PC-9 (cell line): Measurements from ENCODE around the gene RNF5. TPM values are rescaled to one million over a fixed set of nuclear protein-coding genes. Genes with fewer than 3 reads are reported as not detected.
A peak's percentile ranks its signal among the peaks of the same experiment; 100 is the strongest.

ENCODE experiments used
- BruUV-seq: library from RNA; stranded (reverse); fragments of 400-500 nt; replicated peaks from 2 replicates; lab custom pipeline; 2021; lab: Mats Ljungman, UMichigan
- CTCF ChIA-PET: fragments of 300-600 bp; sonication (Branson Sonifier 250); formaldehyde crosslinking; loops from one replicate; lab custom pipeline; 2022; ENCODE audit warnings: antibody characterized with exemption; lab: Charles Lee
- POLR2A ChIA-PET: fragments of 300-600 bp; sonication (Branson Sonifier 250); formaldehyde crosslinking; loops from one replicate; lab custom pipeline; 2022; ENCODE audit warnings: antibody characterized with exemption; ENCODE audit not compliant: unreplicated experiment; lab: Charles Lee
- DNase-seq, 2 experiments: peaks; one replicate each; pipeline versions ENCODE4 v3.0.0 to v3.0.0-alpha.2; 2015 to 2022; ENCODE audit warnings: mixed read lengths in 1 of 2
- H2AFZ ChIP-seq: fragments of 200-600 bp; sonication (generic); 2 replicates; pipeline ENCODE4 v1.8.1; 2017; ENCODE audit warnings: antibody characterized with exemption
- H3F3A ChIP-seq: fragments of 200-600 bp; sonication (generic); 2 replicates; pipeline ENCODE4 v1.8.1; 2017; ENCODE audit warnings: antibody characterized with exemption, mild to moderate bottlenecking, low read depth; ENCODE audit not compliant: insufficient read depth
- H3K27ac ChIP-seq: fragments of 200-600 bp; sonication (generic); 2 replicates; pipeline ENCODE4 v1.6.1; 2016; ENCODE audit warnings: mixed run types
- H3K27me3 ChIP-seq: fragments of 200-600 bp; sonication (generic); 2 replicates; pipeline ENCODE4 v1.6.1; 2016; ENCODE audit warnings: low read depth, mixed run types; ENCODE audit not compliant: insufficient read depth
- H3K36me3 ChIP-seq: fragments of 200-600 bp; sonication (generic); 2 replicates; pipeline ENCODE4 v1.6.1; 2016; ENCODE audit warnings: low read depth, mixed run types
- H3K4me1 ChIP-seq: fragments of 200-600 bp; sonication (generic); replicated peaks from 2 replicates; pipeline ENCODE4 v1.6.1; 2016; ENCODE audit warnings: mixed run types; ENCODE audit not compliant: insufficient read depth
- H3K4me2 ChIP-seq: fragments of 200-600 bp; sonication (generic); 2 replicates; pipeline ENCODE4 v1.6.1; 2017; ENCODE audit warnings: mixed run types
- H3K4me3 ChIP-seq: fragments of 200-600 bp; sonication (generic); 2 replicates; pipeline ENCODE4 v1.6.1; 2016; ENCODE audit warnings: mixed run types
- H3K79me2 ChIP-seq: fragments of 200-600 bp; sonication (generic); 2 replicates; pipeline ENCODE4 v1.6.1; 2017; ENCODE audit warnings: low read depth, mixed run types
- H3K9me2 ChIP-seq: fragments of 200-600 bp; sonication (generic); 2 replicates; pipeline ENCODE4 v1.8.1; 2017; ENCODE audit warnings: mild to moderate bottlenecking; ENCODE audit not compliant: insufficient read depth
- H3K9me3 ChIP-seq: fragments of 200-600 bp; sonication (generic); 2 replicates; pipeline ENCODE4 v1.8.1; 2016; ENCODE audit warnings: low read depth; ENCODE audit not compliant: insufficient read depth
- H4K20me1 ChIP-seq: fragments of 200-600 bp; sonication (generic); 2 replicates; pipeline ENCODE4 v1.8.1; 2017; ENCODE audit not compliant: insufficient read depth
- CTCF ChIP-seq: fragments of 200-600 bp; sonication (generic); conservative IDR thresholded peaks from 2 replicates; pipeline ENCODE4 v1.6.1; 2017; ENCODE audit warnings: mixed run types, antibody characterized with exemption, mild to moderate bottlenecking, moderate library complexity
- EZH2 ChIP-seq: fragments of 200-600 bp; sonication (generic); IDR thresholded peaks from 2 replicates; pipeline ENCODE4 v1.8.0; 2017; ENCODE audit warnings: antibody characterized with exemption, low read depth
- intact Hi-C: fragments of 100-400 bp; cut with micrococcal nuclease; formaldehyde crosslinking; loops from one replicate; pipeline ENCODE4 v1.10.0; 2022; ENCODE audit not compliant: unreplicated experiment
- total RNA-seq: library from RNA; stranded (reverse); gene quantifications from 2 replicates; pipeline ENCODE4 v1.2.3, GENCODE V29; 2021

RNF5 gene
- total RNA-seq, 1 experiment from 2014 or later = 45.6 TPM

DNA sequence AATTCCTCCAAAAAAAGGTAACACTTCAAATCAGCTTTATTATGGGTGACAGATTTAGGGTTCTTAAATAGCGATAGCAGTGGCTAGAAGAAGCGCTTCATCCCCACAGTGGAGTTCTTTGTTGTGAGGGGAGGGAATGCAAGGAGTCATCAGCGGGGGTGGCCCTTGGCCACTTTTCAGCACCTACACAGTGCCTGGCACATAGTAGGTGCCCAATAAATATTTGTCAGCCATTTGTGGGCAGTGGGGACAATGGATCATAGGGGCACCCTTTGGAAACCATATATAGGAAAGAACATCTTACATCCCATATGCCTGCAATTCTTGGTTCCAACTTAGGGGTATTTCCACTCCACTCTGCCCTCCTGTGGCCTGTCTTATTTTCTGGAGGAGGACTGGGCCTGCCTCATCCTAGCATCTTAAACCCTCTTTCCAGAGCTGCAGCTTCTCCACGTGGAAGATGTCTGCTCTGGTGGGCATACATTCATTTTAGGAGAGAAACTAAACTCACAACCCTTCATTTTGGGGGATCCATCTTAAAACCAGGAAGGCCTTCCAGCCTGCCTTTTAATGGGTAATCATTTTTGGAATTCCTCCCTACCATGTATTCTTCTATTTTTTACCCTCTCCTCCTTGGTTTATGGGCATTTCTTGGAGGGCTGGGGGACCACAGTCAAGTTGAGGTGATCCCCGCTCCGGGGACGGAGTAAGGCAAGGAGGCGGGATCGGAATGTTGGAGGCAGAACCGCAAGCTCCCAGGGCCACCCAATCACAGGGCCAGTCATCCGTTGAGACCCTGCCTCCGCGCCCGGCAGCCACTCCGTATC lies 16.8 kb downstream of the RNF5 start:
- ChIA-PET CTCF (no interaction called here), POLR2A (interaction anchor here (0.5 to 1.2 kb wide), 6 partner anchors 17 to 796 kb away, joined by 3 to 10 read pairs (median 4); no protein-coding TSS in a partner anchor)
- H3K4me2 ChIP-seq = peak overlapping the region; percentile 93
- H4K20me1 ChIP-seq = no peaks in the 10 kb centered on the region
- no peak for DNase-seq
- BruUV-seq = TSS peak; percentile 97
- H3K79me2 ChIP-seq = no peaks in the 10 kb centered on the region
- peak overlapping the region; percentile 76; the same call in 1 of the 2 replicates for H2AFZ ChIP-seq
- H3K4me1 ChIP-seq = peaks cover 18% of the 10 kb centered on the region
- peaks cover 17% of the 10 kb centered on the region for H3F3A ChIP-seq
- intact Hi-C loops = loop anchor here (1.0 to 10.0 kb wide), 6 partner anchors 17 to 780 kb away; partner anchors contain the start of genes ATP6V1G2, DDX39B, FKBPL and NFKBIL1
- peak overlapping the region; percentile 72 for H3K4me3 ChIP-seq
- TF ChIP-seq CTCF (peak; percentile 72), EZH2 (no peak)
- no peaks in the 10 kb centered on the region; the same call in 1 of the 2 replicates for H3K27me3 ChIP-seq
- H3K27ac ChIP-seq = peak overlapping the region; percentile 39; the same call in 1 of the 2 replicates
- H3K36me3 ChIP-seq = no peaks in the 10 kb centered on the region
- no peaks in the 10 kb centered on the region for H3K9me2 ChIP-seq
- H3K9me3 ChIP-seq = no peaks in the 10 kb centered on the region

DNA sequence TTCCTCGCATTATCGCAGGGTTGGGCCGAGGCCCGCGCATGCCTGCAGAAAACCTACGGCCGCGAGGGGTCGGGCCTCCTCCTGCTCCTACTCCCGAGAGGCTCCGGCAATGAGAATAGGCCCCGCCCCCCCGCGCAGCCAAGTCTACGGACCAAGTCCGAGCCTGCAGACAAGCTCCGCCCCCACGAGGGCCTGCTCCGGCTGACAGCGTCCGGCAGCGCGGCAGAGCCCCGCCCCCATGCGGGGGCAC lies 17.4 kb downstream of the RNF5 start:
- intact Hi-C loops = loop anchor here (1.0 to 10.0 kb wide), 6 partner anchors 17 to 779 kb away; partner anchors contain the start of genes ATP6V1G2, DDX39B, FKBPL and NFKBIL1
- H3K9me2 ChIP-seq = no peaks in the 10 kb centered on the region
- peaks cover 18% of the 10 kb centered on the region for H3K4me1 ChIP-seq
- no peaks in the 10 kb centered on the region for H3K9me3 ChIP-seq
- peak overlapping the region; percentile 96; the same call in 1 of the 2 replicates for H3K4me3 ChIP-seq
- H3K4me2 ChIP-seq = peak overlapping the region; percentile 94; the same call in 1 of the 2 replicates
- no peaks in the 10 kb centered on the region for H3K79me2 ChIP-seq
- TF ChIP-seq EZH2 = no peak
- ChIA-PET POLR2A (interaction anchor here (0.6 to 1.2 kb wide), 8 partner anchors 11 to 796 kb away, joined by 3 to 10 read pairs (median 5); no protein-coding TSS in a partner anchor), CTCF (no interaction called here)
- BruUV-seq = no TSS peak
- peaks cover 17% of the 10 kb centered on the region for H3F3A ChIP-seq
- no peaks in the 10 kb centered on the region for H4K20me1 ChIP-seq
- no peak overlapping the region for H2AFZ ChIP-seq
- peaks cover 4% of the 10 kb centered on the region for H3K27me3 ChIP-seq
- no peak overlapping the region for H3K27ac ChIP-seq
- DNase-seq = peak; percentile 98 to 100
- no peaks in the 10 kb centered on the region for H3K36me3 ChIP-seq

GRCh38 chr6:32195902-32196681 lies 17.9 kb downstream of the RNF5 start:
- Histone ChIP-seq H3K9me2 (no peaks in the 10 kb centered on the region), H3K36me3 (no peaks in the 10 kb centered on the region), H3K4me2 (peak overlapping the region; percentile 94), H3K9me3 (no peaks in the 10 kb centered on the region), H3K27me3 (peaks cover 9% of the 10 kb centered on the region), H3K79me2 (no peaks in the 10 kb centered on the region), H3K27ac (peak overlapping the region; percentile 87), H3K4me1 (peaks cover 18% of the 10 kb centered on the region), H3K4me3 (peak overlapping the region; percentile 96), H4K20me1 (no peaks in the 10 kb centered on the region), H3F3A (peaks cover 17% of the 10 kb centered on the region), H2AFZ (peak overlapping the region; percentile 99)
- POLR2A ChIA-PET = interaction anchor here (0.6 to 1.2 kb wide), 8 partner anchors 10 to 797 kb away, joined by 3 to 10 read pairs (median 5); no protein-coding TSS in a partner anchor
- TF ChIP-seq EZH2 (no peak), CTCF (no peak)
- intact Hi-C loops = loop anchor here (1.0 to 10.0 kb wide), 6 partner anchors 18 to 779 kb away; partner anchors contain the start of genes ATP6V1G2, DDX39B, FKBPL and NFKBIL1
- CTCF ChIA-PET = interaction anchor here (0.7 kb wide), 1 partner anchor 513 kb away, joined by 5 read pairs; no protein-coding TSS in a partner anchor
- BruUV-seq = TSS peak; percentile 88
- DNase-seq = peak; percentile 40 to 67
